ENCODE data around the gene NUBPL.

DNA sequence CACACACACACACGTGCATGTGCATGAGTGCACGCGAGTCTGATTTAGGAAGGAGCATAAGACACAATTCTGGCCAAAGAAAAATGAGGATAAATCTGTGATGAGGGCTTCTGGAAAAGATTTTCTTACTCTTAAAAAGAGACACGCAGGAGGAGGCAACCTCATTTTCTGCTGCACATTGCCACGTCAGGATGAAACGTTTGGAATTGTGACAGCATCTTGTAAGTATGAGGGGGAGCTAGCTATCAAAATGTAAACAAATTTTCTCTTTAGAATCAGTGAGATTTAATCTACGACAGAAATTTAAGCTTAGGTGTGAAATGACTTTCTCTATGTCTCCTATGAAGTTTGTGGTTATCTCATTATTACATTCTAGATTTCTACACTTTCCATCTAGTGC lies 31.1 kb upstream of the NUBPL start:
- TF ChIP-seq EZH2 (IDR thresholded peaks at IDR 0.05; ENCODE audit: low read length) = no peak
- TF ChIP-seq, protein P1, sequence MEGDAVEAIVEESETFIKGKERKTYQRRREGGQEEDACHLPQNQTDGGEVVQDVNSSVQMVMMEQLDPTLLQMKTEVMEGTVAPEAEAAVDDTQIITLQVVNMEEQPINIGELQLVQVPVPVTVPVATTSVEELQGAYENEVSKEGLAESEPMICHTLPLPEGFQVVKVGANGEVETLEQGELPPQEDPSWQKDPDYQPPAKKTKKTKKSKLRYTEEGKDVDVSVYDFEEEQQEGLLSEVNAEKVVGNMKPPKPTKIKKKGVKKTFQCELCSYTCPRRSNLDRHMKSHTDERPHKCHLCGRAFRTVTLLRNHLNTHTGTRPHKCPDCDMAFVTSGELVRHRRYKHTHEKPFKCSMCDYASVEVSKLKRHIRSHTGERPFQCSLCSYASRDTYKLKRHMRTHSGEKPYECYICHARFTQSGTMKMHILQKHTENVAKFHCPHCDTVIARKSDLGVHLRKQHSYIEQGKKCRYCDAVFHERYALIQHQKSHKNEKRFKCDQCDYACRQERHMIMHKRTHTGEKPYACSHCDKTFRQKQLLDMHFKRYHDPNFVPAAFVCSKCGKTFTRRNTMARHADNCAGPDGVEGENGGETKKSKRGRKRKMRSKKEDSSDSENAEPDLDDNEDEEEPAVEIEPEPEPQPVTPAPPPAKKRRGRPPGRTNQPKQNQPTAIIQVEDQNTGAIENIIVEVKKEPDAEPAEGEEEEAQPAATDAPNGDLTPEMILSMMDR (optimal IDR thresholded peaks at IDR 0.05 in 1 of 3, IDR thresholded peaks at IDR 0.05 in 1 of 3, conservative IDR thresholded peaks at IDR 0.05 in 1 of 3; ENCODE audit: extremely low read depth in 1 of 3, insufficient read depth in 2 of 3, low read length in 3 of 3) = no peak
